NB4 (cell line): ENCODE results near the gene GPANK1.

ENCODE experiments used
- CTCF ChIP-seq: IDR thresholded peaks from one replicate; pipeline ENCODE4 v1.5.1; 2012; ENCODE audit warnings: low read depth, low read length
- POLR2A ChIP-seq: IDR thresholded peaks from 2 replicates; pipeline ENCODE4 v1.6.1; 2011; ENCODE audit warnings: mild to moderate bottlenecking; ENCODE audit not compliant: insufficient read length; ENCODE audit errors: extremely low read depth

GRCh38 chr6:31641370-31641769 is 23.4 kb downstream of the GPANK1 start:
- TF ChIP-seq POLR2A (no peak), CTCF (no peak)
